Astrocyte of the spinal cord (primary cell): ENCODE measurements around the gene EML2.
"Not testable (repeated sequence)": the region's sequence is repeated elsewhere in the genome, so short reads cannot be mapped to it uniquely, and the experiment has no call there.

ENCODE experiments used
- DNase-seq: peaks from one replicate; pipeline ENCODE4 v3.0.0; 2011; ENCODE audit warnings: low read depth, low spot score
- H3K4me3 ChIP-seq: 2 replicates; pipeline ENCODE4 v1.5.1; 2011; ENCODE audit warnings: low read depth, mild to moderate bottlenecking, low read length, moderate library complexity
- in situ Hi-C: cut with HindIII; loops from 2 replicates; pipeline ENCODE4 v1.10.0; 2017; ENCODE audit warnings: low sequenced_read_pairs
- TF ChIP-seq, protein P1 (sequence below): IDR thresholded peaks from 2 replicates; pipeline ENCODE4 v1.5.1; 2012; ENCODE audit warnings: low read depth, mild to moderate bottlenecking, low read length, inconsistent platforms

The EML2 gene

DNA sequence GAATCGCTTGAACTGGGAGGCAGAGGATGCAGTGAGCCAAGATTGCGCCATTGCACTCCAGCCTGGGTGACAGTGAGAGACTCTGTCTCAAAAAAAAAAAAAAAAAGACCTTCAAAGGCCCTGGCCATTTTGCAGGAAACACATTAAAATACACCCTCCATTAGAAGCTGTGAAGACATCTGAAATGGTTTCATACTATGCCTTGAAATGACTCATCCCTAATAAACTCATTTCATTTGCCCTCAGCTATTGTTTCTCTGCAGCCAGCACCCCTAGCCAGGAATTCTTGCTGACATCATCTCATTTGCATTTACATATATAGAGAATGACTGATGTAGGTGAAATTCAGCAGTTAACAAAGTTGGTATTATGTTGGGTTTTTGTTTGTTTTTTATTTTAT, 8.7 kb downstream of the EML2 start:
- in situ Hi-C loops = no loop called here
- peak; percentile 92 for DNase-seq
- TF ChIP-seq, protein P1, sequence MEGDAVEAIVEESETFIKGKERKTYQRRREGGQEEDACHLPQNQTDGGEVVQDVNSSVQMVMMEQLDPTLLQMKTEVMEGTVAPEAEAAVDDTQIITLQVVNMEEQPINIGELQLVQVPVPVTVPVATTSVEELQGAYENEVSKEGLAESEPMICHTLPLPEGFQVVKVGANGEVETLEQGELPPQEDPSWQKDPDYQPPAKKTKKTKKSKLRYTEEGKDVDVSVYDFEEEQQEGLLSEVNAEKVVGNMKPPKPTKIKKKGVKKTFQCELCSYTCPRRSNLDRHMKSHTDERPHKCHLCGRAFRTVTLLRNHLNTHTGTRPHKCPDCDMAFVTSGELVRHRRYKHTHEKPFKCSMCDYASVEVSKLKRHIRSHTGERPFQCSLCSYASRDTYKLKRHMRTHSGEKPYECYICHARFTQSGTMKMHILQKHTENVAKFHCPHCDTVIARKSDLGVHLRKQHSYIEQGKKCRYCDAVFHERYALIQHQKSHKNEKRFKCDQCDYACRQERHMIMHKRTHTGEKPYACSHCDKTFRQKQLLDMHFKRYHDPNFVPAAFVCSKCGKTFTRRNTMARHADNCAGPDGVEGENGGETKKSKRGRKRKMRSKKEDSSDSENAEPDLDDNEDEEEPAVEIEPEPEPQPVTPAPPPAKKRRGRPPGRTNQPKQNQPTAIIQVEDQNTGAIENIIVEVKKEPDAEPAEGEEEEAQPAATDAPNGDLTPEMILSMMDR = no peak
- no peak overlapping the region for H3K4me3 ChIP-seq

DNA sequence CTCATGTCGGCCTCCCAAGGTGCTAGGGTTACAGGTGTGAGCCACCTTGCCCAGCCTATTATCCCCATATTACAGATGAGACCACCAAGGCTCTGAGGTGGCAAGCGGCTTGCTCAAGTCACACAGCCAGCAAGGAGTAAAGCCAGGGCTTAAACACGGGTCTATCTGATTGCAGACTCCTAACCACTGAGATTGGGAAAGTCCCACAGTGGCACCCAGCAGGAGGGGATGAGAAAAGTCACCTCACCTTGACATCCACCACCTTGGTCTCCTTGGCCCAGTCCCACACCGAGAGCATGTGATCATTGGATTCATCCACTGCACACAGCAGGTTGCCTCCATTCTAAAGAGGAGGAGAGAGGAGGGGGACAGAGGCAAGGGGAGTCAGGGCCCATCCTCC, 9.5 kb downstream of the EML2 start:
- TF ChIP-seq, protein P1 = no peak
- in situ Hi-C loops = no loop called here
- no peak overlapping the region for H3K4me3 ChIP-seq
- no peak for DNase-seq

DNA sequence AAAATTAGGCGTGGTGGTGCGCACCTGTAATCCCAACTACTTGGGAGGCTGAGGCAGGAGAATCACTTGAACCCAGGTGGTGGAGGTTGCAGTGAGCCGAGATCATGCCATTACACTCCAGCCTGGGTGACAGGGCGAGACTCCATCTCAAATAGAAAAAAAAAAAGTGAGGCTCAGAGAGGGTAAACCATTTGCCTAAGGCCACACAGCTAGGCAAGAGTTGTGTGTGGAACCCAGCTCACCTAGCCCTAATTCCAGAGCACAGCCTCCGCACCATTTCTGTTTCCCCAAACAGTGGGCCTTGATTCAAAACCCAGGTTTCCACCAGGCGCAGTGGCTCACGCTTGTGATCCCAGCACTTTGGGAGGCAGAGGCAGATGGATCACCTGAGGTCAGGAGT, 11.0 kb downstream of the EML2 start:
- in situ Hi-C loops, DNase-seq, H3K4me3 ChIP-seq: not testable (repeated sequence)

DNA sequence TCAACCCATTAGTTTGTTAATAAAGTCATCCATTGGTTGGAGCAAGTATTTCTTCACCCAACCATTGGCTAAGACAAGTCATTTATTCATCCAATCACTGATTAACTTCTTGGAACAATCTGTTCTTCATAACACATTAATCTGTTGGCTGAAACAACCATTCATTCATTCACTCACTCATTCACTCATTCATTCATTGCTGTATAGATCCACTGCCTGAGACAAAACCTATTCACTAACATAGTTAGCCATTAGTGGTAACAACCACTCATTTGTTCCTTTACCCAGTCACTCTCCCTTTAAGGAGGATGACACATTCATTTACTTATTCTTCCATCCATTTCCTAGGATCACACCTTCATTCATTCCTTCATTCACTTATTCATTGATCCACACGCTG, 15.2 kb downstream of the EML2 start:
- in situ Hi-C loops = no loop called here

DNA sequence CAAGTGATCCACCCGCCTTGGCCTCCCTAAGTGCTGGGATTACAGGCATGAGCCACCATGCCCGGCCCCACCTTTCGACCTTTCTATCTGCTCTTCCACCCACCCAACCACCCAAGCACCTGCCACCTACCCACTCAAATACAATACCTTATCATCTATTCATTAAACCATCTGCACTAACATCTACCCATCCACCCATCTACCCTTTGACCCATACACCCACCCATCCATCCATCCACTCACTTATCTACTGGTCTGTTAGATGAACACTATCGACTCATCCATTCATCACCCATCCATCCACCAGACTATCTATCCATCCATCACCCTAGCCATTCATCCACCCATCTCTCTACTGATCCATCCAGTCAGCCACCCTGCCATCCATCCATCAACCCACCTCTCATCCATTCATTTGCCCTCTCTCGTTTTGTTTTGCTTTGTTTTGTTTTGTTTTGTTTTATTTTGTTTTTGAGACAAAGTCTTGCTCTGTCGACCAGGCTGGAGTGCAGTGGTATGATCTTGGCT, 17.2 kb downstream of the EML2 start:
- in situ Hi-C loops = no loop called here
- no peak for DNase-seq
- no peak overlapping the region for H3K4me3 ChIP-seq
- TF ChIP-seq, protein P1 = no peak

More for the DNA sequence above, 15.2 kb downstream of the EML2 start:
- no peak for DNase-seq
- no peak overlapping the region for H3K4me3 ChIP-seq
- TF ChIP-seq, protein P1 = no peak

DNA sequence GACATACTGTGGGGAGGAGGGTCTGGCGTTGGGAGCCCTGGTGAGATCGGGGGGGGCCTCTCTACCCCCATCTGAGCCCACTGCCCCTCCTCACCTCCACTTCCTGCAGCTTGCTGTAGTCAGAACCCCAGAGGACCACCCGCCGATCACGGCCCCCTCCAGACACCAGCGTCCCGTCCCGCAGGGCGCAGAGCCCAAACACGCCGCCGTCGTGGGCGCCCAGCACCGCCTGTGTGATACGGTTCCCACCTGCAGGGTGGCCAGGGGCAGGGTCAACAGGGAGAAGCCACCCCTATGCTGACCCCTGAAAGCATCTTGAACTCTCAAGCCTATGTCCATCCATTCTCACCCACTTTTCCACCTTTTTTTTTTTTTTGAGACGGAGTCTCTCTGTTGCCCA, 17.8 kb downstream of the EML2 start:
- no peak for DNase-seq
- H3K4me3 ChIP-seq = no peak overlapping the region
- in situ Hi-C loops = no loop called here
- TF ChIP-seq, protein P1 = no peak

DNA sequence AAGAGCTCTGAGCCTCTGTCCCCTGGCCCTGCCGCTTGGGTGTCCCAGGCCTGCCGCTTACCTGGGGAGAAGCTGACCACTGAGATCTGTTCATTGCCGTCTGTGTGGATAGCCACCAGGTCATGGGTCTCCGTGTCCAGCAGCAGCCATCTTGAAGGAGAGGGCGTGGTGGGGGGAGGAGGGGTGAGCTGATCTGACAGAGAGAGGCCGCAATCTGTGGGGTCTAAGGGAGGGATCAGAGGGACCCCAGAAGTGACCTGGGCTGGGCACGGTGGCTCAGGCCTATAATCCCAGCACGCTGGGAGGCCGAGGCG, 22.5 kb downstream of the EML2 start:
- TF ChIP-seq, protein P1 = no peak
- no peak for DNase-seq
- in situ Hi-C loops = no loop called here
- no peak overlapping the region for H3K4me3 ChIP-seq
